Thyroid gland (tissue), 4 donors: ENCODE data around the gene KIF16B. TPM values are rescaled to one million over a fixed set of nuclear protein-coding genes. Genes with fewer than 3 reads are reported as not detected.

Source experiments
- DNase-seq, 2 donors: peaks; one replicate each; pipeline ENCODE4 v3.0.0-alpha.2; 2019
- H3K27ac ChIP-seq, 3 donors: fragments of 200-600 bp; sonication (generic); 1 replicate in 2 of 3; 2 replicates in 1 of 3; pipeline ENCODE4 v1.5.1; 2016 to 2019; ENCODE audit warnings: mild to moderate bottlenecking in 1 of 3, moderate library complexity in 1 of 3
- H3K27me3 ChIP-seq: fragments of 200-600 bp; sonication (generic); one replicate; pipeline ENCODE4 v1.5.1; 2019
- H3K36me3 ChIP-seq, 2 donors: fragments of 200-600 bp; sonication (generic); one replicate each; pipeline ENCODE4 v1.5.1; 2016 to 2019
- H3K4me1 ChIP-seq, 2 donors: fragments of 200-600 bp; sonication (generic); one replicate each; pipeline ENCODE4 v1.5.1; 2017 to 2019
- H3K4me3 ChIP-seq, 3 donors: fragments of 200-600 bp; sonication (generic); replicated peaks in 1 of 3; 1 replicate in 2 of 3; 2 replicates in 1 of 3; pipeline ENCODE4 v1.5.1; 2016; ENCODE audit warnings: mild to moderate bottlenecking in 1 of 3
- H3K9me3 ChIP-seq: fragments of 200-600 bp; sonication (generic); one replicate; pipeline ENCODE4 v1.5.1; 2017
- POLR2A ChIP-seq, 2 donors: fragments of 450-650 bp; IDR thresholded peaks; one replicate each; pipeline ENCODE4 v1.6.1; 2017; ENCODE audit warnings: antibody characterized with exemption in 2 of 2, mild to moderate bottlenecking in 2 of 2, moderate library complexity in 1 of 2
- WGBS, 2 donors: methylation state at CpG; one replicate each; pipeline ENCODE4 v1.1.5; 2017; 5-methylcytosine and 5-hydroxymethylcytosine counted together
- intact Hi-C: fragments of 100-400 bp; cut with DNase I; formaldehyde crosslinking; loops from one replicate; pipeline ENCODE4 v1.15.1; 2023
- total RNA-seq, 4 donors: library from RNA; depleted of rRNA; stranded (reverse); fragments of >200 nt; gene quantifications; one replicate each; pipeline ENCODE4 v1.2.3, GENCODE V29; 2016
- TF ChIP-seq, protein P1 (sequence below), 6 experiments: fragments of 200-600 bp in 3 of 6; fragments of 450-650 bp in 3 of 6; sonication (generic) in 3 of 6; IDR thresholded peaks; one replicate each; pipeline ENCODE4 v1.5.1; 2016 to 2019; ENCODE audit warnings: antibody characterized with exemption in 6 of 6, mild to moderate bottlenecking in 2 of 6, inconsistent platforms in 1 of 6, moderate library complexity in 1 of 6

Gene KIF16B
- total RNA-seq, 4 donors from 2014 or later, result 18.5 to 32.8 (median 28.6) TPM

- no peak for DNase-seq
- Histone ChIP-seq H3K4me3 (no peak overlapping the region), H3K4me1 (peaks cover 5 to 39% of the 10 kb centered on the region in 2 donors), H3K27me3 (no peaks in the 10 kb centered on the region), H3K27ac (peak overlapping the region in 1 of 3 donors; percentile 15), H3K36me3 (no peaks in the 10 kb centered on the region), H3K9me3 (no peaks in the 10 kb centered on the region)
- intact Hi-C loops, result no loop called here
- no peak for TF ChIP-seq POLR2A (IDR thresholded peaks at IDR 0.05)
- TF ChIP-seq, protein P1, sequence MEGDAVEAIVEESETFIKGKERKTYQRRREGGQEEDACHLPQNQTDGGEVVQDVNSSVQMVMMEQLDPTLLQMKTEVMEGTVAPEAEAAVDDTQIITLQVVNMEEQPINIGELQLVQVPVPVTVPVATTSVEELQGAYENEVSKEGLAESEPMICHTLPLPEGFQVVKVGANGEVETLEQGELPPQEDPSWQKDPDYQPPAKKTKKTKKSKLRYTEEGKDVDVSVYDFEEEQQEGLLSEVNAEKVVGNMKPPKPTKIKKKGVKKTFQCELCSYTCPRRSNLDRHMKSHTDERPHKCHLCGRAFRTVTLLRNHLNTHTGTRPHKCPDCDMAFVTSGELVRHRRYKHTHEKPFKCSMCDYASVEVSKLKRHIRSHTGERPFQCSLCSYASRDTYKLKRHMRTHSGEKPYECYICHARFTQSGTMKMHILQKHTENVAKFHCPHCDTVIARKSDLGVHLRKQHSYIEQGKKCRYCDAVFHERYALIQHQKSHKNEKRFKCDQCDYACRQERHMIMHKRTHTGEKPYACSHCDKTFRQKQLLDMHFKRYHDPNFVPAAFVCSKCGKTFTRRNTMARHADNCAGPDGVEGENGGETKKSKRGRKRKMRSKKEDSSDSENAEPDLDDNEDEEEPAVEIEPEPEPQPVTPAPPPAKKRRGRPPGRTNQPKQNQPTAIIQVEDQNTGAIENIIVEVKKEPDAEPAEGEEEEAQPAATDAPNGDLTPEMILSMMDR (IDR thresholded peaks at IDR 0.05), result no peak
- 87 to 93% methylated on average over 5 to 6 of the region's 9 CpGs for WGBS, 2 donors
Measured at GRCh38 chr20:16554766-16555543, 18.3 kb downstream of the KIF16B start.

GRCh38 chr20:16553684-16554083, 19.6 kb downstream of the KIF16B start:
- peak; percentile 92 to 95 for DNase-seq
- Histone ChIP-seq H3K4me1 (peaks cover 5 to 39% of the 10 kb centered on the region in 2 donors), H3K27me3 (no peaks in the 10 kb centered on the region), H3K27ac (peak overlapping the region in 2 of 3 donors; percentile 27 to 64), H3K9me3 (no peaks in the 10 kb centered on the region), H3K36me3 (no peaks in the 10 kb centered on the region), H3K4me3 (no peak overlapping the region)
- 24 to 28% methylated on average over 6 to 7 of the region's 7 CpGs for WGBS, 2 donors
- TF ChIP-seq, protein P1 (IDR thresholded peaks at IDR 0.05), result no peak
- TF ChIP-seq POLR2A (IDR thresholded peaks at IDR 0.05), result no peak
- intact Hi-C loops, result no loop called here

GRCh38 chr20:16553101-16553500, 20.1 kb downstream of the KIF16B start:
- no peak for DNase-seq
- WGBS, 2 donors, result 93 to 94% methylated on average over 5 of the region's 5 CpGs
- TF ChIP-seq, protein P1 (IDR thresholded peaks at IDR 0.05), result no peak
- no peak for TF ChIP-seq POLR2A (IDR thresholded peaks at IDR 0.05)
- intact Hi-C loops, result no loop called here
- H3K27me3 ChIP-seq, result no peaks in the 10 kb centered on the region
- no peaks in the 10 kb centered on the region for H3K36me3 ChIP-seq
- no peaks in the 10 kb centered on the region for H3K9me3 ChIP-seq
- H3K27ac ChIP-seq, result peak overlapping the region in 2 of 3 donors; percentile 25 to 64
- H3K4me1 ChIP-seq, result peaks cover 5 to 39% of the 10 kb centered on the region in 2 donors
- H3K4me3 ChIP-seq, result no peak overlapping the region

DNA sequence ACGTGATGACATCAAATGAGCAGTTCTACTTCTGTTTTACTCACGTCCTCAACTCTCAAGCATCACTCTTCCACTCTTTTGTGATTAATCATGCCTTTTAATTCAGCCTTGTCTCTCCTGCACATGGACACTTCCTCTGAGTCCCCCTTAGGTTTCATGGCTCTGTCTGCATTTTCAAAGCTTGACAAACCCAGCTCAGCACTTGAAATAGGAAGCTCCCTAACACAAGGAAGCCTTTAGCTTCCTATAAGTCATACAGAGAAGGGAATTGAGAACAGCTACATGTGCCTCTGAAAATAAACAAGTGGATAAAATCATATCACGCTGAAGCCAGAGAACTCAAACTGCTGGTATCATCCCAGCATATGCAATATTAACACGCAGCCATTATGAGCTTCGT, 21.2 kb downstream of the KIF16B start:
- H3K27ac ChIP-seq, result peak overlapping the region in 2 of 3 donors; percentile 4 to 64
- intact Hi-C loops, result no loop called here
- no peak for TF ChIP-seq POLR2A (IDR thresholded peaks at IDR 0.05)
- TF ChIP-seq, protein P1 (IDR thresholded peaks at IDR 0.05), result no peak
- H3K36me3 ChIP-seq, result no peaks in the 10 kb centered on the region
- H3K9me3 ChIP-seq, result no peaks in the 10 kb centered on the region
- no peak for DNase-seq
- H3K27me3 ChIP-seq, result no peaks in the 10 kb centered on the region
- no peak overlapping the region for H3K4me3 ChIP-seq
- WGBS, 2 donors, result 60 to 63% methylated on average over 5 of the region's 5 CpGs
- H3K4me1 ChIP-seq, result peaks cover 5 to 39% of the 10 kb centered on the region in 2 donors

DNA sequence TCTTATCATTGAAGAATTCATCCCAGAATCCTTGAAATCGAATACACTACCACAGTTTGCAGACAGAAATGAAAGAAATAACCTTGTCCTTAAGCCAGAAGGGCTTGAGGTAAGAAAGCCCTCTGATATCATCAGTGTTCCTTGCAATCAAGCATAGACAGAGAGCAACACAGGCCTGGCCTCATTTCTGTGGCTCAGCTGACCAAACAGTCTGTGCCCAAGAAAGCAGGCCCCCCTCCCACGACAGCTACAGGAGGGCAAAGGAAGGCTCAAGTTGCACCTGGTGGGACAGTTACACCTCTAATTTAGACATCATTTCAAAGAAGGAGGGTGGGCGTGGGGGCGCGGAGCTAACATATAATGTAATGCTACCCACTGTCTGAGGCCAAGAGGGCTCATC, 21.6 kb downstream of the KIF16B start:
- Histone ChIP-seq H3K4me1 (peaks cover 5 to 39% of the 10 kb centered on the region in 2 donors), H3K27me3 (no peaks in the 10 kb centered on the region), H3K36me3 (no peaks in the 10 kb centered on the region), H3K27ac (peak overlapping the region in 2 of 3 donors; percentile 4 to 64), H3K9me3 (no peaks in the 10 kb centered on the region), H3K4me3 (no peak overlapping the region)
- WGBS, 2 donors, result 64 to 65% methylated on average over 5 of the region's 5 CpGs
- intact Hi-C loops, result no loop called here
- DNase-seq, result peak; percentile 72 to 80
- TF ChIP-seq, protein P1 (IDR thresholded peaks at IDR 0.05), result no peak
- TF ChIP-seq POLR2A (IDR thresholded peaks at IDR 0.05), result no peak
